Fibroblast of mammary gland (primary cell): ENCODE data around the gene PKMYT1.

Source experiments
- DNase-seq: peaks from one replicate; pipeline ENCODE4 v3.0.0-alpha.2; 2010; ENCODE audit warnings: low read depth
- H3K4me3 ChIP-seq: 2 replicates; pipeline ENCODE4 v1.5.1; 2011; ENCODE audit warnings: low read depth, mild to moderate bottlenecking, low read length, moderate library complexity; ENCODE audit not compliant: control insufficient read depth
- CTCF ChIP-seq: conservative IDR thresholded peaks from 2 replicates; pipeline ENCODE4 v1.5.1; 2011; ENCODE audit warnings: low read depth, low read length, inconsistent platforms; ENCODE audit not compliant: control insufficient read depth, insufficient read depth

The PKMYT1 gene

GRCh38 chr16:2981899-2982250, 1.6 kb upstream of the PKMYT1 start:
- no peak for DNase-seq
- H3K4me3 ChIP-seq = no peak overlapping the region
- no peak for TF ChIP-seq CTCF

DNA sequence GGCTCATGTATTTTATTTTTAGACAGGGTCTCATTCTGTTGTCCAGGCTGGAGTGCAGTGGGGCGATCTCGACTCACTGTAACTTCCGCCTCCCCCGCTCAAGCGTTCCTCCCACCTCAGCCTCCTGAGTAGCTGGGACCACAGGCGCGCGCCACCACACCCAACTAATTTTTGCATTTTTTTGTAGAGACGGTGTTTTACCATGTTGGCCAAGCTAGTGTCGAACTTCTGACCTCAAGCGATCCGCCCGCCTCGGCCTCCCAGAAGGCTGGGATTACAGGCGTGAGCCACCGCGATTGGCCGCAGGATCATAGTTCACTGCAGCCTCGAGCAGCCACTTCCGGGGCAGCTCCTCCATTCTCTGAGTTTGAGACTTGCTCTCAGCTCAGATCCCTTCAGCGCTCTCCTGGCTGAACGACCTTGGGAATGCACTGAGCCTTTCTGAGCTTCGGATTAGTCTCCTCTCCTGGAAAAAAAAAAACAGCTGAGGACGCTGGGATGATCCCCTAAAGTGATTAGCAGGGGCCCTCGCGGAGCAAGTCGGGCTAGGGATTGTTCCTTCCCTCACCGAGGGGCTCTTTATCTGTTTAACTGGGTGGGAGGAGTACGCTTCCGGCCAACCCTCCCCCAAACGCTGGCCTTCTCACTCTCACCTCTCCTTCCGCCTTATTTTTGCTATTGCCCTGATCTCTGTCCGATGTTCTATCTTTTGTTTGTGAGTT, 1.1 kb upstream of the PKMYT1 start:
- DNase-seq = no peak
- no peak overlapping the region for H3K4me3 ChIP-seq
- no peak for TF ChIP-seq CTCF

- no peak for DNase-seq
- H3K4me3 ChIP-seq = peak overlapping the region; percentile 63
- no peak for TF ChIP-seq CTCF
These were observed 498 bp downstream of the PKMYT1 start for GRCh38 chr16:2979669-2980226.

GRCh38 chr16:2977440-2977839, 2.8 kb downstream of the PKMYT1 start:
- no peak for TF ChIP-seq CTCF
- H3K4me3 ChIP-seq = no peak overlapping the region
- no peak for DNase-seq

GRCh38 chr16:2976673-2977072, 3.6 kb downstream of the PKMYT1 start:
- TF ChIP-seq CTCF = no peak
- no peak for DNase-seq
- H3K4me3 ChIP-seq = no peak overlapping the region

- no peak overlapping the region for H3K4me3 ChIP-seq
- DNase-seq = no peak
- TF ChIP-seq CTCF = no peak
These were observed 4.0 kb downstream of the PKMYT1 start for GRCh38 chr16:2976201-2976600.

DNA sequence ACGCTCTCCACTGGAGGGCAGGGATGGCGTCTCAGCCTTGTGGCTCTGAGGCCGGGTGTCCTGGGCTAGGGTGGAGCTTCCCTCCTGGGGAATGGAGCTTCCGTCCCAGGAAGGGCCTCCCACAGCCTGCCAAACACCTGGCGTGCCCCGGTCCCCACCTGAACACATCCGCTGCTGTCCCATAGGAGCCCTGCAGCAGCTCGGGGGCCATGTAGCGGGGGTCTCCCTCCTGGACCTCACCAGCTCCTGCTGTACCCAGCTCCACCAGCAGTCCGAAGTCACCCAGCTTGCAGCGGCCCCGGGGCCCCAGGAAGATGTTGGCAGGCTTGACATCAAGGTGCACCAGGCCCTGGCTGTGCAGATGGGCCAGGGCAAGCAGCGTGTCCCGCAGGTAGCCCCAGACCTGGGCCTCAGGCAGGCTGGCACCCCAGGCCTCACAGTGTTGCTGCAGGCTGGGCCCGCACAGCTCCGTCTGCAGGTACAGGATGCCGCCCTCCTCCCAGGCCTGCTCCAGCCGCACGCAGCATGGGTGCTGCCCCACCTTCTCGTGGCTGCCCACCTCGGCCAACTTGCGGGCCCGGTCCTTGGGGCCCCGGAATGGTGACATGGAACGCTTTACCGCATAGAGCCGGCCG, 5.0 kb downstream of the PKMYT1 start:
- TF ChIP-seq CTCF = no peak
- DNase-seq = no peak
- H3K4me3 ChIP-seq = no peak overlapping the region
